Liver (tissue), 9 donors: ENCODE results near the gene WDR76. TPM values are rescaled to one million over a fixed set of nuclear protein-coding genes. Genes with fewer than 3 reads are reported as not detected.

Experiments
- DNase-seq: peaks from one replicate; pipeline ENCODE4 v3.0.0-alpha.2; 2017; ENCODE audit warnings: low spot score
- H3K27ac ChIP-seq, 2 donors: one replicate each; pipeline ENCODE4 v1.7.0; 2013; ENCODE audit warnings: inconsistent platforms in 2 of 2, low read length in 2 of 2, control low read depth in 1 of 2, low read depth in 1 of 2, mild to moderate bottlenecking in 1 of 2
- H3K27me3 ChIP-seq, 4 donors: one replicate each; pipeline versions ENCODE4 v1.6.1 to v1.7.0; 2013; ENCODE audit warnings: low read length in 3 of 4, inconsistent platforms in 1 of 4, mild to moderate bottlenecking in 1 of 4, moderate library complexity in 1 of 4; ENCODE audit not compliant: control insufficient read depth in 4 of 4, insufficient read depth in 4 of 4
- H3K36me3 ChIP-seq, 4 donors: one replicate each; pipeline versions ENCODE4 v1.6.1 to v1.7.0; 2013; ENCODE audit warnings: low read length in 3 of 4, mild to moderate bottlenecking in 3 of 4, low read depth in 1 of 4, moderate library complexity in 1 of 4; ENCODE audit not compliant: control insufficient read depth in 4 of 4, insufficient read depth in 3 of 4
- H3K4me1 ChIP-seq, 4 donors: one replicate each; pipeline versions ENCODE4 v1.6.1 to v1.7.0; 2013; ENCODE audit warnings: low read length in 3 of 4, mild to moderate bottlenecking in 3 of 4, moderate library complexity in 1 of 4; ENCODE audit not compliant: control insufficient read depth in 4 of 4, insufficient read depth in 4 of 4
- H3K4me3 ChIP-seq, 3 donors: one replicate each; pipeline versions ENCODE4 v1.6.1 to v1.7.0; 2013; ENCODE audit warnings: low read length in 3 of 3, control low read depth in 1 of 3, low read depth in 1 of 3, mild to moderate bottlenecking in 1 of 3
- H3K9ac ChIP-seq, 2 donors: one replicate each; pipeline ENCODE4 v1.7.0; 2013; ENCODE audit warnings: low read length in 2 of 2, mild to moderate bottlenecking in 2 of 2, moderate library complexity in 2 of 2, control low read depth in 1 of 2, low read depth in 1 of 2
- H3K9me3 ChIP-seq, 4 donors: one replicate each; pipeline versions ENCODE4 v1.6.1 to v1.7.0; 2013; ENCODE audit warnings: low read length in 3 of 4; ENCODE audit not compliant: control insufficient read depth in 4 of 4
- EGR1 ChIP-seq, 2 donors: IDR thresholded peaks; 2 replicates each; pipeline ENCODE4 v1.6.1; 2016 to 2018; ENCODE audit warnings: antibody characterized with exemption in 2 of 2, low read depth in 2 of 2
- FOXA1 ChIP-seq: IDR thresholded peaks from 2 replicates; pipeline ENCODE4 v1.6.1; 2016; ENCODE audit warnings: antibody characterized with exemption
- FOXA2 ChIP-seq: IDR thresholded peaks from 2 replicates; pipeline ENCODE4 v1.6.1; 2016; ENCODE audit warnings: antibody characterized with exemption
- GABPA ChIP-seq, 2 donors: IDR thresholded peaks in 1 of 2; conservative IDR thresholded peaks in 1 of 2; 2 replicates each; pipeline ENCODE4 v1.6.1; 2016; ENCODE audit warnings: antibody characterized with exemption in 2 of 2, mild to moderate bottlenecking in 1 of 2, moderate library complexity in 1 of 2
- HNF4G ChIP-seq: IDR thresholded peaks from 2 replicates; pipeline ENCODE4 v1.6.1; 2016; ENCODE audit warnings: antibody characterized with exemption
- JUND ChIP-seq, 2 donors: IDR thresholded peaks; 2 replicates each; pipeline ENCODE4 v1.6.1; 2016; ENCODE audit warnings: antibody characterized with exemption in 2 of 2
- NR2F2 ChIP-seq: IDR thresholded peaks from 2 replicates; pipeline ENCODE4 v1.6.1; 2016; ENCODE audit warnings: antibody characterized with exemption
- RAD21 ChIP-seq, 2 donors: IDR thresholded peaks; 2 replicates each; pipeline ENCODE4 v1.6.1; 2016; ENCODE audit warnings: antibody characterized with exemption in 2 of 2, mild to moderate bottlenecking in 2 of 2
- RXRA ChIP-seq, 2 donors: IDR thresholded peaks; 2 replicates each; pipeline ENCODE4 v1.6.1; 2017 to 2018; ENCODE audit warnings: antibody characterized with exemption in 2 of 2, mild to moderate bottlenecking in 1 of 2
- SP1 ChIP-seq: IDR thresholded peaks from 2 replicates; pipeline ENCODE4 v1.6.1; 2018; ENCODE audit warnings: antibody characterized with exemption, mild to moderate bottlenecking
- TAF1 ChIP-seq: conservative IDR thresholded peaks from 2 replicates; pipeline ENCODE4 v1.6.1; 2016; ENCODE audit warnings: antibody characterized with exemption, mild to moderate bottlenecking
- YY1 ChIP-seq: IDR thresholded peaks from 2 replicates; pipeline ENCODE4 v1.6.1; 2016; ENCODE audit warnings: antibody characterized with exemption, mild to moderate bottlenecking
- WGBS: extraction: QIAGEN DNeasy Blood & Tissue Kit; methylation state at CpG from one replicate; pipeline ENCODE4 v1.1.7; 2013; 5-methylcytosine and 5-hydroxymethylcytosine counted together
- polyA plus RNA-seq, 2 donors: library from polyadenylated mRNA; stranded (reverse) in 1 of 2; unstranded in 1 of 2; fragments of 200-250 nt in 1 of 2; fragments of >200 nt in 1 of 2; fragmentation: Nextera tagmentation in 1 of 2; extraction: Ambion mirVana in 1 of 2; gene quantifications; one replicate each; pipeline versions ENCODE4 v1.2.1 to v1.2.3, GENCODE V29; 2013 to 2015
- total RNA-seq, 2 donors: library from RNA; depleted of rRNA; stranded (reverse); fragments of >200 nt; gene quantifications; one replicate each; pipeline ENCODE4 v1.2.3, GENCODE V29; 2014
- TF ChIP-seq, protein P1 (sequence below): IDR thresholded peaks from 2 replicates; pipeline ENCODE4 v1.6.1; 2016; ENCODE audit warnings: antibody characterized with exemption
- TF ChIP-seq, protein P2 (sequence below): IDR thresholded peaks from 2 replicates; pipeline ENCODE4 v1.6.1; 2016; ENCODE audit warnings: antibody characterized with exemption, mild to moderate bottlenecking
- TF ChIP-seq, protein P3 (sequence below): IDR thresholded peaks from 2 replicates; pipeline ENCODE4 v1.6.1; 2016; ENCODE audit warnings: antibody characterized with exemption
- TF ChIP-seq, protein P4 (sequence below): fragments of 150-350 bp; IDR thresholded peaks from 2 replicates; pipeline ENCODE4 v1.5.1; 2017; ENCODE audit warnings: improper control_type of control experiment, low read depth, low read length; ENCODE audit not compliant: missing input control
- donor health status: healthy.
- donor health status: healthy.
- donor health status: healthy.
- donor health status: healthy.
- donor health status: healthy.

The WDR76 gene
- total and polyA plus RNA-seq, 4 donors: 0.44 to 17.4 (median 0.81) TPM

DNA sequence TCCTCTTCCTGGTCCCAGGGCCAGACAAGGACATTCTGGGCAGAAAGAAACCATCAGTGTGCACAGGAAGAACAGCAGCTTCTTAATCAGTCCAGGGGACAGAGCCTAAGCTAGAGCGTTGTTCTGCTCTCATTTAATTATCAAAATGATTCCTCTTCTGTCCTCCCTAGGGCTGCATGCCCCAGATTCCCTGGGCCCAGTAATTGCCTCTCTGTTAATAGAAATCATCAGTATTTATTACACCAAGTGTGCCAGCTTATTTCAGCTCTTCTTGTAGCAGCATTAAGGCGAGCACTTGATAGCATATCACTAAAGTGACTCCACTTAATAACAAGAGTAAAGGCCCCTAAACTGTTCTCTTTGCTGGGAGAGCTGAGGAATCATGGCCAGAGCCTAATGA is 72.1 kb downstream of the WDR76 start (continued):
- TF ChIP-seq, protein P1, sequence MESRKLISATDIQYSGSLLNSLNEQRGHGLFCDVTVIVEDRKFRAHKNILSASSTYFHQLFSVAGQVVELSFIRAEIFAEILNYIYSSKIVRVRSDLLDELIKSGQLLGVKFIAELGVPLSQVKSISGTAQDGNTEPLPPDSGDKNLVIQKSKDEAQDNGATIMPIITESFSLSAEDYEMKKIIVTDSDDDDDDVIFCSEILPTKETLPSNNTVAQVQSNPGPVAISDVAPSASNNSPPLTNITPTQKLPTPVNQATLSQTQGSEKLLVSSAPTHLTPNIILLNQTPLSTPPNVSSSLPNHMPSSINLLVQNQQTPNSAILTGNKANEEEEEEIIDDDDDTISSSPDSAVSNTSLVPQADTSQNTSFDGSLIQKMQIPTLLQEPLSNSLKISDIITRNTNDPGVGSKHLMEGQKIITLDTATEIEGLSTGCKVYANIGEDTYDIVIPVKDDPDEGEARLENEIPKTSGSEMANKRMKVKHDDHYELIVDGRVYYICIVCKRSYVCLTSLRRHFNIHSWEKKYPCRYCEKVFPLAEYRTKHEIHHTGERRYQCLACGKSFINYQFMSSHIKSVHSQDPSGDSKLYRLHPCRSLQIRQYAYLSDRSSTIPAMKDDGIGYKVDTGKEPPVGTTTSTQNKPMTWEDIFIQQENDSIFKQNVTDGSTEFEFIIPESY: no peak
- TF ChIP-seq TAF1: no peak
- no peak for TF ChIP-seq RAD21 (IDR thresholded peaks at IDR 0.05)

DNA sequence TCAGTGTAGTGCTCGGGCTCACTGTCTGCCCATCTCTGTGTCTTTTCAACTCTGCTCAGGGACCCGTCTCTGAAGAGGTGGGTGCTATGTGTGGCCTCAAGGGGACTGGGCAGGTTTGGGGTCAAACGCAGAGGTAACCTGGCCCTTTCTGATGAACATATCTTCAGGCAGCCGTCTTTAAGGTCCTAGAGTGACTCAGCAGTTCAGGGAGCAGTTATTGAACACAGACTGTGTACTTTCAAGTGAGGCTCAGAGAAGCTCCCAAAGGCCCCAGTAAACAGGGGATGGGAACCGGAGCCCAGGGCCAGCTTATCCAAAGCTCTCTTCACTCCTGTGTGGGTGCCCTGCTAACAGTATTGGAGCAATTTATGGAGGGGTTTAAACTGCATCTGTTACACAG is 73.1 kb downstream of the WDR76 start:
- H3K9ac ChIP-seq: no peak overlapping the region
- no peaks in the 10 kb centered on the region for H3K4me1 ChIP-seq
- H3K27me3 ChIP-seq: no peaks in the 10 kb centered on the region
- no peak overlapping the region for H3K27ac ChIP-seq
- H3K36me3 ChIP-seq: no peaks in the 10 kb centered on the region
- no peak for DNase-seq
- TF ChIP-seq HNF4G (no peak), JUND (IDR thresholded peaks at IDR 0.05) (no peak), FOXA2 (no peak), FOXA1 (no peak), RXRA (IDR thresholded peaks at IDR 0.05) (no peak), SP1 (no peak), YY1 (no peak), TAF1 (no peak), NR2F2 (no peak), EGR1 (IDR thresholded peaks at IDR 0.05; ENCODE audit: low read depth in 2 of 2) (no peak)
- TF ChIP-seq, protein P1: no peak
- TF ChIP-seq, protein P2, sequence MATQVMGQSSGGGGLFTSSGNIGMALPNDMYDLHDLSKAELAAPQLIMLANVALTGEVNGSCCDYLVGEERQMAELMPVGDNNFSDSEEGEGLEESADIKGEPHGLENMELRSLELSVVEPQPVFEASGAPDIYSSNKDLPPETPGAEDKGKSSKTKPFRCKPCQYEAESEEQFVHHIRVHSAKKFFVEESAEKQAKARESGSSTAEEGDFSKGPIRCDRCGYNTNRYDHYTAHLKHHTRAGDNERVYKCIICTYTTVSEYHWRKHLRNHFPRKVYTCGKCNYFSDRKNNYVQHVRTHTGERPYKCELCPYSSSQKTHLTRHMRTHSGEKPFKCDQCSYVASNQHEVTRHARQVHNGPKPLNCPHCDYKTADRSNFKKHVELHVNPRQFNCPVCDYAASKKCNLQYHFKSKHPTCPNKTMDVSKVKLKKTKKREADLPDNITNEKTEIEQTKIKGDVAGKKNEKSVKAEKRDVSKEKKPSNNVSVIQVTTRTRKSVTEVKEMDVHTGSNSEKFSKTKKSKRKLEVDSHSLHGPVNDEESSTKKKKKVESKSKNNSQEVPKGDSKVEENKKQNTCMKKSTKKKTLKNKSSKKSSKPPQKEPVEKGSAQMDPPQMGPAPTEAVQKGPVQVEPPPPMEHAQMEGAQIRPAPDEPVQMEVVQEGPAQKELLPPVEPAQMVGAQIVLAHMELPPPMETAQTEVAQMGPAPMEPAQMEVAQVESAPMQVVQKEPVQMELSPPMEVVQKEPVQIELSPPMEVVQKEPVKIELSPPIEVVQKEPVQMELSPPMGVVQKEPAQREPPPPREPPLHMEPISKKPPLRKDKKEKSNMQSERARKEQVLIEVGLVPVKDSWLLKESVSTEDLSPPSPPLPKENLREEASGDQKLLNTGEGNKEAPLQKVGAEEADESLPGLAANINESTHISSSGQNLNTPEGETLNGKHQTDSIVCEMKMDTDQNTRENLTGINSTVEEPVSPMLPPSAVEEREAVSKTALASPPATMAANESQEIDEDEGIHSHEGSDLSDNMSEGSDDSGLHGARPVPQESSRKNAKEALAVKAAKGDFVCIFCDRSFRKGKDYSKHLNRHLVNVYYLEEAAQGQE: no peak
- TF ChIP-seq, protein P3, sequence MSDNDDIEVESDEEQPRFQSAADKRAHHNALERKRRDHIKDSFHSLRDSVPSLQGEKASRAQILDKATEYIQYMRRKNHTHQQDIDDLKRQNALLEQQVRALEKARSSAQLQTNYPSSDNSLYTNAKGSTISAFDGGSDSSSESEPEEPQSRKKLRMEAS: no peak
- H3K9me3 ChIP-seq: no peaks in the 10 kb centered on the region
- 81% methylated on average over 5 of the region's 5 CpGs for WGBS
- no peak overlapping the region for H3K4me3 ChIP-seq

DNA sequence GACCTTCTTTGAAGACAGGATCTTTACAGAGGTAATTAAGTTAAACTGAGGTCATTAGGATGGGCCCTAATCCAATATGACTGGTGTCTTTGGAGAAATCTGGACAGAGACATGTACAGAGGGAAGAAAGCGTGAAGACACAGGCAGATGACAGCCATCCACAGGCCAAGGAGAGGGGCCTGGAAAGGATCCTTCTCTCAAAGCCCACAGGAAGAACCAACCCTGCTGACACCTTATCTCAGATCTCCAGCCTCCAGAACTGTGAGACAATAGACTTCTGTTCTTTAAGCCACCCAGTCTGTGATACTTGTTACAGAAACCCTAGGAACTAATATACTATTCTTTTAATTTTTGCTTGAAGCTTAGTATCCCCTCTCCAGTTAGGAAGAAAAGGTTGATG is 74.2 kb downstream of the WDR76 start:
- Histone ChIP-seq H3K36me3 (no peaks in the 10 kb centered on the region), H3K9me3 (no peaks in the 10 kb centered on the region), H3K9ac (no peak overlapping the region), H3K4me1 (no peaks in the 10 kb centered on the region), H3K27ac (no peak overlapping the region), H3K4me3 (no peak overlapping the region), H3K27me3 (no peaks in the 10 kb centered on the region)
- DNase-seq: no peak
- 100% methylated on average over 1 of the region's 1 CpG for WGBS
- TF ChIP-seq, protein P4, sequence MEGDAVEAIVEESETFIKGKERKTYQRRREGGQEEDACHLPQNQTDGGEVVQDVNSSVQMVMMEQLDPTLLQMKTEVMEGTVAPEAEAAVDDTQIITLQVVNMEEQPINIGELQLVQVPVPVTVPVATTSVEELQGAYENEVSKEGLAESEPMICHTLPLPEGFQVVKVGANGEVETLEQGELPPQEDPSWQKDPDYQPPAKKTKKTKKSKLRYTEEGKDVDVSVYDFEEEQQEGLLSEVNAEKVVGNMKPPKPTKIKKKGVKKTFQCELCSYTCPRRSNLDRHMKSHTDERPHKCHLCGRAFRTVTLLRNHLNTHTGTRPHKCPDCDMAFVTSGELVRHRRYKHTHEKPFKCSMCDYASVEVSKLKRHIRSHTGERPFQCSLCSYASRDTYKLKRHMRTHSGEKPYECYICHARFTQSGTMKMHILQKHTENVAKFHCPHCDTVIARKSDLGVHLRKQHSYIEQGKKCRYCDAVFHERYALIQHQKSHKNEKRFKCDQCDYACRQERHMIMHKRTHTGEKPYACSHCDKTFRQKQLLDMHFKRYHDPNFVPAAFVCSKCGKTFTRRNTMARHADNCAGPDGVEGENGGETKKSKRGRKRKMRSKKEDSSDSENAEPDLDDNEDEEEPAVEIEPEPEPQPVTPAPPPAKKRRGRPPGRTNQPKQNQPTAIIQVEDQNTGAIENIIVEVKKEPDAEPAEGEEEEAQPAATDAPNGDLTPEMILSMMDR: no peak
- no peak for TF ChIP-seq NR2F2
- TF ChIP-seq, protein P3: no peak
- TF ChIP-seq YY1: no peak
- no peak for TF ChIP-seq HNF4G
- no peak for TF ChIP-seq TAF1
- TF ChIP-seq GABPA (IDR thresholded peaks at IDR 0.05 in 1 of 2, conservative IDR thresholded peaks at IDR 0.05 in 1 of 2): no peak
- TF ChIP-seq FOXA1: no peak
- no peak for TF ChIP-seq SP1
- TF ChIP-seq JUND (IDR thresholded peaks at IDR 0.05): no peak
- TF ChIP-seq, protein P2: no peak
- no peak for TF ChIP-seq RXRA (IDR thresholded peaks at IDR 0.05)
- TF ChIP-seq FOXA2: no peak
- no peak for TF ChIP-seq EGR1 (IDR thresholded peaks at IDR 0.05; ENCODE audit: low read depth in 2 of 2)
